Erythroblast (primary cell): ENCODE results near the gene ATP13A5.

Source experiments
- GATA1 ChIP-seq: IDR thresholded peaks from 2 replicates; pipeline ENCODE4 v1.6.1; 2011; ENCODE audit warnings: low read depth, mild to moderate bottlenecking, control low read depth, low read length, moderate library complexity
- POLR2A ChIP-seq: IDR thresholded peaks from 2 replicates; pipeline ENCODE4 v1.6.1; 2011; ENCODE audit warnings: mild to moderate bottlenecking, low read length

GRCh38 chr3:193388361-193388760 lies 9.8 kb upstream of the ATP13A5 start:
- TF ChIP-seq POLR2A (no peak), GATA1 (no peak)
